Rectal smooth muscle tissue (tissue), 1 donor: Measurements from ENCODE around the gene CAB39L.
A peak's percentile ranks its signal among the peaks of the same experiment; 100 is the strongest.

Experiments used
- H3K27ac ChIP-seq: one replicate; pipeline ENCODE4 v1.7.0; 2013; ENCODE audit warnings: low read depth, low read length, inconsistent platforms
- H3K27me3 ChIP-seq: one replicate; pipeline ENCODE4 v1.7.0; 2013; ENCODE audit warnings: low read length; ENCODE audit not compliant: control insufficient read depth, insufficient read depth
- H3K36me3 ChIP-seq: one replicate; pipeline ENCODE4 v1.7.0; 2013; ENCODE audit warnings: low read length; ENCODE audit not compliant: control insufficient read depth, insufficient read depth
- H3K4me1 ChIP-seq: one replicate; pipeline ENCODE4 v1.7.0; 2013; ENCODE audit warnings: low read length; ENCODE audit not compliant: control insufficient read depth, insufficient read depth
- H3K4me3 ChIP-seq: one replicate; pipeline ENCODE4 v1.7.0; 2013; ENCODE audit warnings: low read length
- H3K9ac ChIP-seq: one replicate; pipeline ENCODE4 v1.7.0; 2013; ENCODE audit warnings: low read length

CAB39L gene

GRCh38 chr13:49443704-49444523 lies at the start of gene CAB39L, which contains the start of gene SETDB2:
CAB39L (minus strand) TSS chr13:49444064; CDS start chr13:49382910, 61,154 bp downstream.
SETDB2 (plus strand) TSS chr13:49444274; CDS start chr13:49451894, 7,620 bp downstream.
- H3K27me3 ChIP-seq: no peaks in the 10 kb centered on the region
- H3K4me1 ChIP-seq: peaks cover 6% of the 10 kb centered on the region
- peak within 1 kb of the TSS; percentile 87 for H3K4me3 ChIP-seq
- H3K9ac ChIP-seq: peak within 1 kb of the TSS; percentile 85
- H3K27ac ChIP-seq: peak within 1 kb of the TSS; percentile 92
- no peaks in the 10 kb centered on the region for H3K36me3 ChIP-seq

- H3K27ac ChIP-seq: no peak overlapping the region
- no peaks in the 10 kb centered on the region for H3K36me3 ChIP-seq
- H3K27me3 ChIP-seq: no peaks in the 10 kb centered on the region
- no peaks in the 10 kb centered on the region for H3K4me1 ChIP-seq
- H3K4me3 ChIP-seq: no peak overlapping the region
- H3K9ac ChIP-seq: no peak overlapping the region
Observed at GRCh38 chr13:49488563-49488962, 44.7 kb upstream of the CAB39L start.

GRCh38 chr13:49481788-49482187 lies 37.9 kb upstream of the CAB39L start:
- Histone ChIP-seq H3K36me3 (peaks cover 10% of the 10 kb centered on the region), H3K4me3 (no peak overlapping the region), H3K4me1 (no peaks in the 10 kb centered on the region)

GRCh38 chr13:49476529-49476928 lies 32.7 kb upstream of the CAB39L start:
- H3K4me3 ChIP-seq: no peak overlapping the region
- peaks cover 18% of the 10 kb centered on the region for H3K36me3 ChIP-seq
- no peaks in the 10 kb centered on the region for H3K27me3 ChIP-seq
- H3K27ac ChIP-seq: no peak overlapping the region
- H3K4me1 ChIP-seq: no peaks in the 10 kb centered on the region
- H3K9ac ChIP-seq: no peak overlapping the region

More at GRCh38 chr13:49481788-49482187, 37.9 kb upstream of the CAB39L start:
- no peak overlapping the region for H3K27ac ChIP-seq
- H3K27me3 ChIP-seq: no peaks in the 10 kb centered on the region
- H3K9ac ChIP-seq: no peak overlapping the region

GRCh38 chr13:49472186-49472585 lies 28.3 kb upstream of the CAB39L start:
- H3K4me1 ChIP-seq: no peaks in the 10 kb centered on the region
- no peak overlapping the region for H3K27ac ChIP-seq
- no peak overlapping the region for H3K4me3 ChIP-seq
- H3K27me3 ChIP-seq: no peaks in the 10 kb centered on the region
- H3K9ac ChIP-seq: no peak overlapping the region
- peaks cover 8% of the 10 kb centered on the region for H3K36me3 ChIP-seq

GRCh38 chr13:49466292-49466838 lies 22.5 kb upstream of the CAB39L start:
- peaks cover 13% of the 10 kb centered on the region for H3K36me3 ChIP-seq
- H3K4me1 ChIP-seq: no peaks in the 10 kb centered on the region
- H3K27ac ChIP-seq: no peak overlapping the region
- no peak overlapping the region for H3K4me3 ChIP-seq
- H3K27me3 ChIP-seq: no peaks in the 10 kb centered on the region
- no peak overlapping the region for H3K9ac ChIP-seq

- Histone ChIP-seq H3K27ac (no peak overlapping the region), H3K4me1 (no peaks in the 10 kb centered on the region), H3K4me3 (no peak overlapping the region), H3K27me3 (no peaks in the 10 kb centered on the region), H3K9ac (no peak overlapping the region), H3K36me3 (peaks cover 13% of the 10 kb centered on the region)
Observed at GRCh38 chr13:49464621-49465325, 20.9 kb upstream of the CAB39L start.

GRCh38 chr13:49464085-49464484 lies 20.2 kb upstream of the CAB39L start:
- no peak overlapping the region for H3K9ac ChIP-seq
- no peaks in the 10 kb centered on the region for H3K27me3 ChIP-seq
- H3K27ac ChIP-seq: no peak overlapping the region
- H3K4me3 ChIP-seq: no peak overlapping the region
- no peaks in the 10 kb centered on the region for H3K4me1 ChIP-seq
- peaks cover 13% of the 10 kb centered on the region for H3K36me3 ChIP-seq

- peaks cover 13% of the 10 kb centered on the region for H3K36me3 ChIP-seq
- H3K27ac ChIP-seq: no peak overlapping the region
- peaks cover under 1% of the 10 kb centered on the region for H3K4me1 ChIP-seq
- H3K27me3 ChIP-seq: no peaks in the 10 kb centered on the region
- H3K9ac ChIP-seq: no peak overlapping the region
- H3K4me3 ChIP-seq: no peak overlapping the region
Observed at GRCh38 chr13:49459580-49459979, 15.7 kb upstream of the CAB39L start.

GRCh38 chr13:49457221-49457620 lies 13.4 kb upstream of the CAB39L start:
- Histone ChIP-seq H3K9ac (no peak overlapping the region), H3K4me1 (peaks cover 3% of the 10 kb centered on the region), H3K27ac (no peak overlapping the region), H3K36me3 (peaks cover 7% of the 10 kb centered on the region), H3K4me3 (no peak overlapping the region), H3K27me3 (no peaks in the 10 kb centered on the region)

- H3K27ac ChIP-seq: no peak overlapping the region
- H3K4me1 ChIP-seq: peaks cover 3% of the 10 kb centered on the region
- H3K36me3 ChIP-seq: no peaks in the 10 kb centered on the region
- H3K9ac ChIP-seq: no peak overlapping the region
- H3K27me3 ChIP-seq: no peaks in the 10 kb centered on the region
- H3K4me3 ChIP-seq: no peak overlapping the region
Observed at GRCh38 chr13:49456156-49456555, 12.3 kb upstream of the CAB39L start.

- H3K9ac ChIP-seq: no peak overlapping the region
Observed at GRCh38 chr13:49455007-49455398, 11.1 kb upstream of the CAB39L start.

More at GRCh38 chr13:49455007-49455398, 11.1 kb upstream of the CAB39L start:
- Histone ChIP-seq H3K27ac (no peak overlapping the region), H3K4me1 (peaks cover 3% of the 10 kb centered on the region), H3K4me3 (no peak overlapping the region), H3K27me3 (no peaks in the 10 kb centered on the region), H3K36me3 (no peaks in the 10 kb centered on the region)
